Effector memory CD8-positive, alpha-beta T cell (primary cell): ENCODE data around the gene IRF2BP2.

Source experiments
- ATAC-seq: fragments of 150-1000 bp; cut with Tn5 transposase; replicated peaks from 2 replicates; pipeline ENCODE4 v1.10.0; 2021; ENCODE audit warnings: mild to moderate bottlenecking, moderate library complexity
- DNase-seq, 3 experiments: peaks; one replicate each; pipeline ENCODE4 v3.0.0; 2021
- H3K27ac Mint-ChIP-seq, 2 donors: one replicate each; pipeline ENCODE4 v1.8.0; 2022; ENCODE audit warnings: mild to moderate bottlenecking in 2 of 2, mixed read lengths in 2 of 2, moderate library complexity in 2 of 2
- H3K27me3 Mint-ChIP-seq, 2 donors: one replicate each; pipeline ENCODE4 v1.8.0; 2022; ENCODE audit warnings: mixed read lengths in 2 of 2
- H3K36me3 Mint-ChIP-seq: one replicate; pipeline ENCODE4 v1.8.0; 2022; ENCODE audit warnings: mild to moderate bottlenecking, moderate library complexity, mixed read lengths; ENCODE audit not compliant: insufficient read depth
- H3K4me1 Mint-ChIP-seq, 2 donors: one replicate each; pipeline ENCODE4 v1.8.0; 2022; ENCODE audit warnings: low read depth in 2 of 2, mixed read lengths in 2 of 2
- H3K4me3 Mint-ChIP-seq, 2 donors: one replicate each; pipeline ENCODE4 v1.8.0; 2022; ENCODE audit warnings: mild to moderate bottlenecking in 2 of 2, mixed read lengths in 2 of 2, moderate library complexity in 2 of 2
- H3K9me3 Mint-ChIP-seq, 2 donors: one replicate each; pipeline ENCODE4 v1.8.0; 2022; ENCODE audit warnings: mixed read lengths in 2 of 2

IRF2BP2 gene

GRCh38 chr1:234605983-234606783 is 3.8 kb downstream of the IRF2BP2 start:
- Mint-ChIP-seq H3K4me3 (peak overlapping the region; percentile 85 to 94), H3K9me3 (no peaks in the 10 kb centered on the region), H3K4me1 (peaks cover 57 to 69% of the 10 kb centered on the region in 2 donors), H3K36me3 (peaks cover 74% of the 10 kb centered on the region), H3K27ac (peak overlapping the region; percentile 95 to 100), H3K27me3 (no peaks in the 10 kb centered on the region)
- DNase-seq (peak; percentile 14 to 27 (median 22)), ATAC-seq (no peak)

GRCh38 chr1:234605399-234605982 is 4.5 kb downstream of the IRF2BP2 start:
- DNase-seq (no peak), ATAC-seq (no peak)
- Mint-ChIP-seq H3K27ac (peak overlapping the region; percentile 95 to 100), H3K27me3 (no peaks in the 10 kb centered on the region), H3K4me1 (peaks cover 59 to 73% of the 10 kb centered on the region in 2 donors), H3K4me3 (peak overlapping the region; percentile 85 to 94), H3K9me3 (no peaks in the 10 kb centered on the region), H3K36me3 (peaks cover 74% of the 10 kb centered on the region)

GRCh38 chr1:234604495-234605398 is 5.2 kb downstream of the IRF2BP2 start:
- ATAC-seq = no peak

GRCh38 chr1:234603221-234604204 is 6.5 kb downstream of the IRF2BP2 start:
- no peaks in the 10 kb centered on the region for H3K9me3 Mint-ChIP-seq
- DNase-seq (no peak), ATAC-seq (no peak)
- H3K36me3 Mint-ChIP-seq = peaks cover 72% of the 10 kb centered on the region
- peak overlapping the region; percentile 85 to 94 for H3K4me3 Mint-ChIP-seq
- peak overlapping the region; percentile 16 to 85 for H3K27ac Mint-ChIP-seq
- peaks cover 57 to 77% of the 10 kb centered on the region in 2 donors for H3K4me1 Mint-ChIP-seq
- no peaks in the 10 kb centered on the region for H3K27me3 Mint-ChIP-seq

More at GRCh38 chr1:234604495-234605398, 5.2 kb downstream of the IRF2BP2 start:
- H3K4me1 Mint-ChIP-seq = peaks cover 57 to 73% of the 10 kb centered on the region in 2 donors
- no peak for DNase-seq
- no peaks in the 10 kb centered on the region for H3K27me3 Mint-ChIP-seq
- H3K9me3 Mint-ChIP-seq = no peaks in the 10 kb centered on the region
- H3K27ac Mint-ChIP-seq = peak overlapping the region; percentile 16 to 85
- peaks cover 73% of the 10 kb centered on the region for H3K36me3 Mint-ChIP-seq
- peak overlapping the region; percentile 85 to 94 for H3K4me3 Mint-ChIP-seq

GRCh38 chr1:234602334-234603220 is 7.4 kb downstream of the IRF2BP2 start:
- H3K4me3 Mint-ChIP-seq = peak overlapping the region; percentile 78 to 85
- H3K9me3 Mint-ChIP-seq = no peaks in the 10 kb centered on the region
- peaks cover 49 to 69% of the 10 kb centered on the region in 2 donors for H3K4me1 Mint-ChIP-seq
- ATAC-seq (no peak), DNase-seq (no peak)
- peaks cover 64% of the 10 kb centered on the region for H3K36me3 Mint-ChIP-seq
- H3K27me3 Mint-ChIP-seq = no peaks in the 10 kb centered on the region
- peak overlapping the region; percentile 85 to 88 for H3K27ac Mint-ChIP-seq

GRCh38 chr1:234601301-234602017 is 8.5 kb downstream of the IRF2BP2 start:
- Mint-ChIP-seq H3K27me3 (no peaks in the 10 kb centered on the region), H3K4me3 (peak overlapping the region; percentile 78 to 85), H3K4me1 (peaks cover 40 to 60% of the 10 kb centered on the region in 2 donors), H3K36me3 (peaks cover 59% of the 10 kb centered on the region), H3K27ac (peak overlapping the region; percentile 85 to 88), H3K9me3 (no peaks in the 10 kb centered on the region)
- DNase-seq (peak in 2 of 3 experiments; percentile 21 to 26), ATAC-seq (peak; percentile 47)

- Mint-ChIP-seq H3K4me3 (peak overlapping the region; percentile 78 to 85), H3K27me3 (no peaks in the 10 kb centered on the region), H3K36me3 (peaks cover 50% of the 10 kb centered on the region), H3K4me1 (peaks cover 33 to 52% of the 10 kb centered on the region in 2 donors), H3K27ac (peak overlapping the region; percentile 85 to 88), H3K9me3 (no peaks in the 10 kb centered on the region)
- DNase-seq = peak; percentile 25 to 41 (median 32)
- peak; percentile 47 for ATAC-seq
Measured at GRCh38 chr1:234600418-234601281, 9.3 kb downstream of the IRF2BP2 start.

DNA sequence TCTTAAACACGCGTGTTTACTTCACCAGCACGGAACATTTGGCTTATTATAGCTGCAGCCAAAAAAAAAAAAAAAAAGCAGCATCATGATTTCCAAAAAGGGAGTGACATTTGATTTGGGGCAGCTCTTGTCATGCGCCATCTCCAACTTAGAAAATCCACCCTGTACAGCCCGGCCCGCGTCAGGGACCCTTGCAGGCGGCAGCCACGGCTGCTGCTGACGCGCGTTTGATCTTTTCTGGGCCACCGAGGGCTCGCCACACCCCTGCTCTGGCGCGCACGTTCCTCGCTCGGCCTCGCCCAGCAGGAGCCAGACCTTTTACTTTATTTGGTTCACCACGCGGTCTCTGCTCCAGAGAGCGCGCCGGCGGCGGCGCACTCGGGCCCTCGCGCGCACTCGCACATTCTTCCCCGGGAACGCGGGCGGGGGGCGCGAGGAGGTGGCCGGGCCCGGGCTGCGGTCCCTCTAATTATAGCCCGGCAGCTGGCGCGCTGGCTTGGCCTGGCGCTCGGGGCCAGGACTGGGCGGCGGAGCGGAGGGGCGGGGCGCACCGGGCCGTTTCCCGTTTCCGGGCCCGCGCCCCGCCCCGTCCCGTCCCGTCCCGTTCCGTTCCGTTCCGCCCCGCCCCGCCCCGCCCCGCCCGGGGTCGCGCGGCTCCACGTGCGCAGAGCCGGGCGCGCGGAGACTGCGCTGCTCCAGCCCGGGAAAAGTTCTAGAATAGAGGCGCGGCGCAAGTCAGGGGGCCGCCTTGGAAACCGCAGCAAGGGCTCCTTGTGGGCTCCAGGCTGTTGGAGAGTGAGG is 10.2 kb downstream of the IRF2BP2 start:
- peak overlapping the region; percentile 78 to 85 for H3K4me3 Mint-ChIP-seq
- peaks cover 27 to 46% of the 10 kb centered on the region in 2 donors for H3K4me1 Mint-ChIP-seq
- peak; percentile 76 for ATAC-seq
- peaks cover 53% of the 10 kb centered on the region for H3K36me3 Mint-ChIP-seq
- H3K27me3 Mint-ChIP-seq = no peaks in the 10 kb centered on the region
- peak; percentile 70 to 76 (median 74) for DNase-seq
- peak overlapping the region; percentile 85 to 88 for H3K27ac Mint-ChIP-seq
- H3K9me3 Mint-ChIP-seq = no peaks in the 10 kb centered on the region

DNA sequence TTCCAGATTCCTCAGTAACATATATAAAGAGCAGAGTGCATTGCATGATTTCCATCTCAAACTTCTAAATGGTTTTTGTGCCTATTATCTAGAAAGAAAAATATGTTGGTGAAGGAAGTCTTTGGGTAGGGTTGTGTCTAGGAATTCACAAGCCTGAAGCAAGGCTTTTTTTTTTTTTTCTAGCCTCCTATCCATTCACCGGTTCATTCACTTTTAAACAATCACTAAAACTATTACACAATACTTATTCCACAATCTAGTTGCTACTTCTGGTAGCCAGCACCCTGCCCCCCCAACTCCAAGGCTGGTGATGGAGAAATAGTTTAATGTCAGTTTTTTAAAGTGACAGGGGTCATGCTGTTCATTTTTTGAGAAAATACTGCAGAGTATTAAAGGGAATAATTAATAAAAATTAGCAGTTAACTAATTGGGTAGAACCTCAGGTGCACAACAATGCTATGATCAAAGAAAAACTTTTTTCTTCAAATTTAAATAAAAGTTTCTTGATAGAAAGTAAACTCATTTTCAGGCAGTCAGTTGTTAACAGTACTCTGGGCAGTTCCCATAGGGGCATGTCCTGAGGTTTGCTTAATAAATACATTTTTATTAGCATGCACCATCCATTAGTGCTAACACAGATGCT is 10.9 kb downstream of the IRF2BP2 start:
- Mint-ChIP-seq H3K27ac (peak overlapping the region; percentile 83 to 88), H3K4me3 (peak overlapping the region; percentile 78 to 85), H3K27me3 (no peaks in the 10 kb centered on the region), H3K36me3 (peaks cover 54% of the 10 kb centered on the region), H3K9me3 (no peaks in the 10 kb centered on the region), H3K4me1 (peaks cover 24 to 40% of the 10 kb centered on the region in 2 donors)
- no peak for DNase-seq
- ATAC-seq = no peak
